ENCODE measurements around the gene IGSF9B. TPM values are rescaled to one million over a fixed set of nuclear protein-coding genes. Genes with fewer than 3 reads are reported as not detected.

Gene IGSF9B
- total and polyA plus RNA-seq, 2 experiments from 2014 or later = 1.7 to 5.9 TPM

DNA sequence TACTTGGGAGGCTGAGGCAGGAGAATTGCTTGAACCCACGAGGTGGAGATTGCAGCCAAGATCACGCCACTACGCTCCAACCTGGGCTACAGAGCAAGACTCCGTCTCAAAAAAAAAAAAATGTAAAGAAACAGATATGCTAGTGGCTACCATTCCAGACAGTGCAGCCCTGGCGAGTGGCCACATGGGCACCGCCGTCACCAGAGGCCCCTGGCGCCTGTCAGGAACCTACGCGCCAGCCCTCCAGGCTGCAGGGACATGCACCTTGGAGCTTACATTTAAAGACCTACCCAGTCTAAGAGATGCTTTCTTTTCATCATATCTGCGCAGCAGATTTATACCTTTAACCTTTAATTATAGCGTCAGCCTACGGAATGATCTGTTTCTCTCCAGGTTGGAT, 37.2 kb upstream of the IGSF9B start:
- TF ChIP-seq, protein P1, sequence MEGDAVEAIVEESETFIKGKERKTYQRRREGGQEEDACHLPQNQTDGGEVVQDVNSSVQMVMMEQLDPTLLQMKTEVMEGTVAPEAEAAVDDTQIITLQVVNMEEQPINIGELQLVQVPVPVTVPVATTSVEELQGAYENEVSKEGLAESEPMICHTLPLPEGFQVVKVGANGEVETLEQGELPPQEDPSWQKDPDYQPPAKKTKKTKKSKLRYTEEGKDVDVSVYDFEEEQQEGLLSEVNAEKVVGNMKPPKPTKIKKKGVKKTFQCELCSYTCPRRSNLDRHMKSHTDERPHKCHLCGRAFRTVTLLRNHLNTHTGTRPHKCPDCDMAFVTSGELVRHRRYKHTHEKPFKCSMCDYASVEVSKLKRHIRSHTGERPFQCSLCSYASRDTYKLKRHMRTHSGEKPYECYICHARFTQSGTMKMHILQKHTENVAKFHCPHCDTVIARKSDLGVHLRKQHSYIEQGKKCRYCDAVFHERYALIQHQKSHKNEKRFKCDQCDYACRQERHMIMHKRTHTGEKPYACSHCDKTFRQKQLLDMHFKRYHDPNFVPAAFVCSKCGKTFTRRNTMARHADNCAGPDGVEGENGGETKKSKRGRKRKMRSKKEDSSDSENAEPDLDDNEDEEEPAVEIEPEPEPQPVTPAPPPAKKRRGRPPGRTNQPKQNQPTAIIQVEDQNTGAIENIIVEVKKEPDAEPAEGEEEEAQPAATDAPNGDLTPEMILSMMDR (IDR thresholded peaks at IDR 0.05; ENCODE audit: low read depth, low read length) = no peak
- H3K36me3 ChIP-seq = no peaks in the 10 kb centered on the region
- DNase-seq (ENCODE audit: low read depth in 1 of 2, low spot score in 1 of 2) = no peak
- no peak overlapping the region for H3K27ac ChIP-seq
- no peak overlapping the region for H3K4me3 ChIP-seq
- no peaks in the 10 kb centered on the region for H3K4me1 ChIP-seq (ENCODE audit: low read depth)
- H3K9me3 ChIP-seq (ENCODE audit: low read depth) = no peaks in the 10 kb centered on the region
- H3K27me3 ChIP-seq = peaks cover 22% of the 10 kb centered on the region

DNA sequence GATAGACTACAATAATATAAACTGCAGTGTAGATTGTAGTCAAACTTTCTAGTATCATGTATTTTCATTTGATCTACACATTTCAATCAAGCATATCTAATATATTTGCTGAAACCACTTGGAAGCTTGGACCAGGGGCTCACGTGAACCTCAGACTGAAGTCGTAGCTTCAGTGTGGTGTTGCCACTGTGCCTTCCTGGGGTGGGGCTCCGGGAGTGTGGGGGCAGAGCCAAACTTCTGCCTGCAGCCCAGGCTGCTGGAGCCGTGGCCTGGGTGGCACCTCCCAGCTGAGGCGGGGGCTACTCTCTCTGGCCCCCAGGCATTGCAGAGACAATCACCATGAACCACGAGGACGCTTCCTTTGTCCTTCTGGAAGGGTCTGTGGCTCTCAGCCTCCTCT, 36.3 kb upstream of the IGSF9B start:
- H3K4me1 ChIP-seq (ENCODE audit: low read depth) = no peaks in the 10 kb centered on the region
- TF ChIP-seq, protein P1 (IDR thresholded peaks at IDR 0.05; ENCODE audit: low read depth, low read length) = no peak
- no peak overlapping the region for H3K4me3 ChIP-seq
- peaks cover 22% of the 10 kb centered on the region for H3K27me3 ChIP-seq
- H3K9me3 ChIP-seq (ENCODE audit: low read depth) = no peaks in the 10 kb centered on the region
- H3K27ac ChIP-seq = no peak overlapping the region
- no peak for DNase-seq (ENCODE audit: low read depth in 1 of 2, low spot score in 1 of 2)
- H3K36me3 ChIP-seq = no peaks in the 10 kb centered on the region

DNA sequence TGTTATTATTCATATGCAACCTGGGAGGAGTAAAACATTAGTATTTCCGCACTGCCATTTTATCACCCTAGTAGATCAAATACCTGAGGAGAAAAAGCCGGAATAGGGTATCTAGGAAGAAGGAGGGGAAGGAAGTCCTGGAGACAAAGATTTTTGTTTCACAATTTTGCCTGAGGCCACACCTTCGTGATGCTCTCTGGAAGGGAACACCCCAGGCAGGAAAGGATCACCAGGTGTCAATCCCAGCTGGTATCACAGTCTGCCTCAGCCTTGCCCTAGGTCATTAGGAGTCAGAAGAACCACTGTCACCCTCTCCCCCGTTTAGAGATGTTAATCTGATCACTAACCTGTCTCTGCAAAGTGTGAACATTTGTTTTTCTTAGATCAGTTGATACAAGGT, 35.4 kb upstream of the IGSF9B start:
- TF ChIP-seq, protein P1 (IDR thresholded peaks at IDR 0.05; ENCODE audit: low read depth, low read length) = no peak
- Histone ChIP-seq H3K4me1 (ENCODE audit: low read depth) (no peaks in the 10 kb centered on the region), H3K9me3 (ENCODE audit: low read depth) (no peaks in the 10 kb centered on the region), H3K36me3 (no peaks in the 10 kb centered on the region), H3K27me3 (peaks cover 15% of the 10 kb centered on the region), H3K4me3 (no peak overlapping the region), H3K27ac (no peak overlapping the region)
- DNase-seq (ENCODE audit: low read depth in 1 of 2, low spot score in 1 of 2) = no peak

DNA sequence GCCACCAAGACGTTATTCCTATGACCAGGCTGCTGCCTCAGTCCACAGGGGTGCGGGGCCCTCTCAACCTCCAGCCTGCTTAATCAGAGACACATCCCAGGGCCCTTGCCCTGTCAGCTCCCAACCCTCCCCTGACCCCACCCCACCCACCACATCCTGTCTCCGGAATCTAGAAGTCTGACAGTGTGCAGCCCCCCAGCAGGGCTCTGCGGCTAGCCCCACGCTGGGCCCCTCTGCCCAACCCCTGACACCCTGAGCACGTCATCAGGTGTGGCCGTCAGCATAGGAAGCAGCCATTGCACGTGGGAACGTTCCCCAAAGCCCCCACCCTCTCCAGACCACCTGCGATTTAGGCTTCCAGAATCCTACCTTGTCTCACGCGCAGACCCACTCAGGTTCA, 34.3 kb upstream of the IGSF9B start:
- H3K36me3 ChIP-seq = no peaks in the 10 kb centered on the region
- H3K27me3 ChIP-seq = peaks cover 6% of the 10 kb centered on the region
- no peak overlapping the region for H3K4me3 ChIP-seq
- no peak overlapping the region for H3K27ac ChIP-seq
- no peaks in the 10 kb centered on the region for H3K4me1 ChIP-seq (ENCODE audit: low read depth)
- TF ChIP-seq, protein P1 (IDR thresholded peaks at IDR 0.05; ENCODE audit: low read depth, low read length) = no peak
- no peaks in the 10 kb centered on the region for H3K9me3 ChIP-seq (ENCODE audit: low read depth)
- no peak for DNase-seq (ENCODE audit: low read depth in 1 of 2, low spot score in 1 of 2)

DNA sequence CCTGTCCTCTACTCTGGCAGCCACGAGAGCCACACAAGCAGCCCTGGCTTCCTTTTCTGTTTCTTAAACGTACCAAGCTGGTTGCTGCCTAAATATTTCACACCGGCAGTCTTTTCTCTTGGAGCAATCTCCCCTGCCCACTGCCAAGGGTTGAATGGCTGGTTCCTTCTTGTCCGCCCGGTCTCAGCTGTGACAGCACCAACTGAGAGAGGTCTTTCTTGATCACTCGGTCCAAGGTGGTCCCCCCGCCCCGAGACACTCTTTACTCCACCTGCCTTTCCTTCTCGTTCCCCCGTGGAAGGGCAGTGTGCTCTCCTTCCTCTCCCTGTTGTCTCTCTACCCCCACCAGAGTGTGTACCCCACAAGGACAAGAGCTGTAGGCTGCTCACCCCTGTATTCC, 33.7 kb upstream of the IGSF9B start:
- H3K9me3 ChIP-seq (ENCODE audit: low read depth) = no peaks in the 10 kb centered on the region
- no peaks in the 10 kb centered on the region for H3K4me1 ChIP-seq (ENCODE audit: low read depth)
- H3K36me3 ChIP-seq = no peaks in the 10 kb centered on the region
- H3K27me3 ChIP-seq = peaks cover 6% of the 10 kb centered on the region
- DNase-seq (ENCODE audit: low read depth in 1 of 2, low spot score in 1 of 2) = no peak
- TF ChIP-seq, protein P1 (IDR thresholded peaks at IDR 0.05; ENCODE audit: low read depth, low read length) = no peak
- H3K4me3 ChIP-seq = no peak overlapping the region
- no peak overlapping the region for H3K27ac ChIP-seq

Measured in cardiac muscle cell (in vitro differentiated cells and primary cell).